Ishikawa (cell line): ENCODE measurements around the gene DPH7.

Experiments used
- CEBPB ChIP-seq: IDR thresholded peaks from 2 replicates; pipeline ENCODE4 v1.6.1; 2012
- CREB1 ChIP-seq: IDR thresholded peaks from 2 replicates; pipeline ENCODE4 v1.6.1; 2012; ENCODE audit warnings: low read depth
- EGR1 ChIP-seq: IDR thresholded peaks from 2 replicates; pipeline ENCODE4 v1.6.1; 2012
- EP300 ChIP-seq: IDR thresholded peaks from 2 replicates; pipeline ENCODE4 v1.6.1; 2012; ENCODE audit warnings: borderline replicate concordance
- FOXM1 ChIP-seq: IDR thresholded peaks from 2 replicates; pipeline ENCODE4 v1.6.1; 2012; ENCODE audit warnings: low read depth, borderline replicate concordance
- NFIC ChIP-seq: IDR thresholded peaks from 2 replicates; pipeline ENCODE4 v1.6.1; 2012
- RAD21 ChIP-seq: IDR thresholded peaks from 2 replicates; pipeline ENCODE4 v1.6.1; 2012; ENCODE audit warnings: low read depth
- TAF1 ChIP-seq: IDR thresholded peaks from 2 replicates; pipeline ENCODE4 v1.6.1; 2012; ENCODE audit warnings: low read depth, mild to moderate bottlenecking
- TCF12 ChIP-seq: IDR thresholded peaks from 2 replicates; pipeline ENCODE4 v1.6.1; 2012; ENCODE audit warnings: low read depth
- TEAD4 ChIP-seq: IDR thresholded peaks from 2 replicates; pipeline ENCODE4 v1.6.1; 2012
- YY1 ChIP-seq: IDR thresholded peaks from 2 replicates; pipeline ENCODE4 v1.6.1; 2012; ENCODE audit warnings: low read depth
- ZBTB7A ChIP-seq: IDR thresholded peaks from 2 replicates; pipeline ENCODE4 v1.6.1; 2012; ENCODE audit warnings: low read depth
- TF ChIP-seq, protein P1 (sequence below): IDR thresholded peaks from 2 replicates; pipeline ENCODE4 v1.6.1; 2012
- TF ChIP-seq, protein P2 (sequence below): IDR thresholded peaks from 2 replicates; pipeline ENCODE4 v1.6.1; 2012; ENCODE audit warnings: low read depth, mild to moderate bottlenecking
- TF ChIP-seq, protein P3 (sequence below): IDR thresholded peaks from 2 replicates; pipeline ENCODE4 v1.6.1; 2012

Gene DPH7

DNA sequence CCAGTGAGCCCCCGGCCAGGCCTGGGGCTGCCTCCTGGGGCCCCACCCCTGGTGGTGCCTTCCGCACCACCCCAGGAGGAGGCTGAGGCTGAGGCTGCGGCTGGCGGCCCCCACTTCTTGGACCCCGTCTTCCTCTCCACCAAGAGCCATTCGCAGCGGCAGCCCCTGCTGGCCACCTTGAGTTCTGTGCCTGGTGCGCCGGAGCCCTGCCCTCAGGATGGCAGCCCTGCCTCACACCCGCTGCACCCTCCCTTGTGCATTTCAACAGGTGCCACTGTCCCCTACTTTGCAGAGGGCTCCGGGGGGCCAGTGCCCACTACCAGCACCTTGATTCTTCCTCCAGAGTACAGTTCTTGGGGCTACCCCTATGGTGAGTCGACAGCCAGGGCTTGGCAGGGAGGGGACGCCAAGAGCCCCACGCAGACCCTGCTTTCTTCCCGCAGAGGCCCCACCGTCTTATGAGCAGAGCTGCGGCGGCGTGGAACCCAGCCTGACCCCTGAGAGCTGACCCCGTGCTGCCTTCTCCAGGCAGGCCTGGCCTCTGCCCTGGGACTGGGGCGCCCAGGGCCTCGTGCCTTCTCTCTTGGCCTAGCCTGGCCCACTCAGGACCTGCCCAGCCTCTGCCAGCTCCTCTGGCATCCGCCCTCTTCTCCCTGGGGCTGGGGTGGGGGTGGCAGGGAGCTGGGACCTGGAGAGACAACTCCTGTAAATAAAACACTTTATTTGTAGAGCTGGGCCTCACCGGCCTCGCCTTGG is 36.1 kb upstream of the DPH7 start:
- TF ChIP-seq EP300, result no peak
- no peak for TF ChIP-seq TAF1
- TF ChIP-seq, protein P1, sequence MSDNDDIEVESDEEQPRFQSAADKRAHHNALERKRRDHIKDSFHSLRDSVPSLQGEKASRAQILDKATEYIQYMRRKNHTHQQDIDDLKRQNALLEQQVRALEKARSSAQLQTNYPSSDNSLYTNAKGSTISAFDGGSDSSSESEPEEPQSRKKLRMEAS, result no peak
- no peak for TF ChIP-seq FOXM1
- no peak for TF ChIP-seq EGR1
- TF ChIP-seq CEBPB, result no peak
- no peak for TF ChIP-seq RAD21
- TF ChIP-seq NFIC, result no peak
- no peak for TF ChIP-seq TEAD4
- TF ChIP-seq, protein P2, sequence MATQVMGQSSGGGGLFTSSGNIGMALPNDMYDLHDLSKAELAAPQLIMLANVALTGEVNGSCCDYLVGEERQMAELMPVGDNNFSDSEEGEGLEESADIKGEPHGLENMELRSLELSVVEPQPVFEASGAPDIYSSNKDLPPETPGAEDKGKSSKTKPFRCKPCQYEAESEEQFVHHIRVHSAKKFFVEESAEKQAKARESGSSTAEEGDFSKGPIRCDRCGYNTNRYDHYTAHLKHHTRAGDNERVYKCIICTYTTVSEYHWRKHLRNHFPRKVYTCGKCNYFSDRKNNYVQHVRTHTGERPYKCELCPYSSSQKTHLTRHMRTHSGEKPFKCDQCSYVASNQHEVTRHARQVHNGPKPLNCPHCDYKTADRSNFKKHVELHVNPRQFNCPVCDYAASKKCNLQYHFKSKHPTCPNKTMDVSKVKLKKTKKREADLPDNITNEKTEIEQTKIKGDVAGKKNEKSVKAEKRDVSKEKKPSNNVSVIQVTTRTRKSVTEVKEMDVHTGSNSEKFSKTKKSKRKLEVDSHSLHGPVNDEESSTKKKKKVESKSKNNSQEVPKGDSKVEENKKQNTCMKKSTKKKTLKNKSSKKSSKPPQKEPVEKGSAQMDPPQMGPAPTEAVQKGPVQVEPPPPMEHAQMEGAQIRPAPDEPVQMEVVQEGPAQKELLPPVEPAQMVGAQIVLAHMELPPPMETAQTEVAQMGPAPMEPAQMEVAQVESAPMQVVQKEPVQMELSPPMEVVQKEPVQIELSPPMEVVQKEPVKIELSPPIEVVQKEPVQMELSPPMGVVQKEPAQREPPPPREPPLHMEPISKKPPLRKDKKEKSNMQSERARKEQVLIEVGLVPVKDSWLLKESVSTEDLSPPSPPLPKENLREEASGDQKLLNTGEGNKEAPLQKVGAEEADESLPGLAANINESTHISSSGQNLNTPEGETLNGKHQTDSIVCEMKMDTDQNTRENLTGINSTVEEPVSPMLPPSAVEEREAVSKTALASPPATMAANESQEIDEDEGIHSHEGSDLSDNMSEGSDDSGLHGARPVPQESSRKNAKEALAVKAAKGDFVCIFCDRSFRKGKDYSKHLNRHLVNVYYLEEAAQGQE, result no peak
- TF ChIP-seq, protein P3, sequence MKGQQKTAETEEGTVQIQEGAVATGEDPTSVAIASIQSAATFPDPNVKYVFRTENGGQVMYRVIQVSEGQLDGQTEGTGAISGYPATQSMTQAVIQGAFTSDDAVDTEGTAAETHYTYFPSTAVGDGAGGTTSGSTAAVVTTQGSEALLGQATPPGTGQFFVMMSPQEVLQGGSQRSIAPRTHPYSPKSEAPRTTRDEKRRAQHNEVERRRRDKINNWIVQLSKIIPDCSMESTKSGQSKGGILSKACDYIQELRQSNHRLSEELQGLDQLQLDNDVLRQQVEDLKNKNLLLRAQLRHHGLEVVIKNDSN, result no peak
- TF ChIP-seq ZBTB7A, result no peak
- no peak for TF ChIP-seq TCF12
- TF ChIP-seq CREB1, result no peak
- no peak for TF ChIP-seq YY1

DNA sequence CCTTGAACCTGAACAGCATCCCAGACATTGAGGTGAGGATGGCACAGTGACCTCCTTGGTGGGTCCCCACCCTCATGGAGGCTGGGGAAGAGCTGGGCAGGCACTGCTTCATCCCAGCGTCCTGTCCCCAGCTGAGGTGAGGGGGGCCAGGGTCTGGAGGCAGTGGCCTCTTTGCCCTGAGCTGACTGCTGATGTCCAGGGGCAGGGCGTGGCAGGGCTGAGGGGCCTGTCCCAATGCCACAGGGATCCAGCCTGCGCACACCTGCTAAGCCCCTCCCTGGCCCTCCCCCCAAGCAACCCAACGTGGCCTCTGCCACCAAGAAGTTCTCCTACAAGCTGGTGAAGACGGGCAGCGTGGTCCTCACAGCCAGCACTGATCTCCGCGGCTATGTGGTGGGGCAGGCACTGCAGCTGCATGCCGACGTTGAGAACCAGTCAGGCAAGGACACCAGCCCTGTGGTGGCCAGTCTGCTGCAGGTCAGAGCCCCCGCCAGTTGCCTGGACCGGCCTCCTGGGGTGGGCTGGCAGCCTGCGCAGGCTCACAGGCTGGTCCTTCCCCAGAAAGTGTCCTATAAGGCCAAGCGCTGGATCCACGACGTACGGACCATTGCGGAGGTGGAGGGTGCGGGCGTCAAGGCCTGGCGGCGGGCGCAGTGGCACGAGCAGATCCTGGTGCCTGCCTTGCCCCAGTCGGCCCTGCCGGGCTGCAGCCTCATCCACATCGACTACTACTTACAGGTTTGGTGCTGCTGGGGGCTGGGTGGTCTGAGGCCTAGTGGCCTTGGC is 35.2 kb upstream of the DPH7 start:
- TF ChIP-seq FOXM1 (no peak), CREB1 (no peak), TCF12 (no peak), TEAD4 (no peak), EP300 (no peak), EGR1 (no peak), NFIC (no peak), CEBPB (no peak), RAD21 (no peak), ZBTB7A (no peak), TAF1 (no peak), YY1 (no peak)
- TF ChIP-seq, protein P2, result no peak
- TF ChIP-seq, protein P3, result no peak
- TF ChIP-seq, protein P1, result no peak

DNA sequence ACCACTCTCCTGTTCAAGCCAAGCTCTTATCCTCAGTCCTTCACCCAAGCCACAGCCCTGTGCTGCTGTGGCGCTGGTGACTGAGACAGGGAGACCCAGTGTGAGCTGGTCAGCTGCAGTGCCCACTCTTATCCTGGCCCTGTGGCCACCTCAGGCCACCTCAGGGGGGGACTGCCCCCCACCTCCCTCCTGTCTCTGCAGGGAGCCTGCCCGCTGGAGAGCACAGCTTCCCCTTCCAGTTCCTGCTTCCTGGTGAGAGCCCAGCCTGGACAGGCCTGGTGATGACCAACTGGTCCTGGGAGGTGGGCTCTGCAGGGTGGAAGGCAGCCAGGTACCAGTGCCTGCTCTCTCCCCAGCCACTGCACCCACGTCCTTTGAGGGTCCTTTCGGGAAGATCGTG is 34.5 kb upstream of the DPH7 start:
- TF ChIP-seq EP300, result peak; percentile 35; the same call in 1 of the 2 replicates
- TF ChIP-seq ZBTB7A, result no peak
- TF ChIP-seq TCF12, result peak; percentile 45; the same call in 1 of the 2 replicates

DNA sequence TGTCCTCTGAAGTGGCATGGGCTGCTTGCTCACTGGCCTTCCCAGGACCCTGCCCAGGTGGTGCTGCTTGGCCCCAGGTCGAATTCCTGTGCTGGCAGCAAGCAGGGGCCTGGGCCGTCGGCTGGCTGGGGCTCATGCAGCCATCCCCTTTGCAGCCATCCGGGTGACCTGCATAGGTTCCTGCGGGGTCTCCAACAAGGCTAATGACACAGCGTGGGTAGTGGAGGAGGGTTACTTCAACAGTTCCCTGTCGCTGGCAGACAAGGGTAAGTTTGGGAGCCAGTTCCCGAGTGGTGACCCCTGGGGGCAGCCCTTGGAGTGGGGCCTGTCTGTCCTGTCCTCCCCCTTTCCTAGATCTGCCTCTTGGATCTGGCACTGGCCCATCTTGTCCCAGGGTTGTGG is 34.0 kb upstream of the DPH7 start:
- TF ChIP-seq ZBTB7A (no peak; the same call in 1 of the 2 replicates), EGR1 (no peak), RAD21 (no peak), NFIC (no peak), CEBPB (no peak), EP300 (no peak), FOXM1 (no peak), TCF12 (no peak), TAF1 (no peak), TEAD4 (no peak), YY1 (no peak)
- TF ChIP-seq, protein P1, result no peak
- TF ChIP-seq, protein P3, result no peak
- TF ChIP-seq, protein P2, result no peak
